Fibroblast of lung (primary cell): ENCODE results near the gene FGF5.

Experiments used
- EZH2 ChIP-seq: IDR thresholded peaks from 2 replicates; pipeline ENCODE4 v1.5.1; 2012; ENCODE audit warnings: low read length, control low read depth, mild to moderate bottlenecking; ENCODE audit errors: missing control alignments
- TF ChIP-seq, protein P1 (sequence below), 2 donors: IDR thresholded peaks in 1 of 2; conservative IDR thresholded peaks in 1 of 2; 1 replicate in 1 of 2; 2 replicates in 1 of 2; pipeline ENCODE4 v1.5.1; 2011 to 2012; ENCODE audit warnings: low read length in 2 of 2, control low read depth in 1 of 2, inconsistent platforms in 1 of 2, low read depth in 1 of 2, mild to moderate bottlenecking in 1 of 2

DNA sequence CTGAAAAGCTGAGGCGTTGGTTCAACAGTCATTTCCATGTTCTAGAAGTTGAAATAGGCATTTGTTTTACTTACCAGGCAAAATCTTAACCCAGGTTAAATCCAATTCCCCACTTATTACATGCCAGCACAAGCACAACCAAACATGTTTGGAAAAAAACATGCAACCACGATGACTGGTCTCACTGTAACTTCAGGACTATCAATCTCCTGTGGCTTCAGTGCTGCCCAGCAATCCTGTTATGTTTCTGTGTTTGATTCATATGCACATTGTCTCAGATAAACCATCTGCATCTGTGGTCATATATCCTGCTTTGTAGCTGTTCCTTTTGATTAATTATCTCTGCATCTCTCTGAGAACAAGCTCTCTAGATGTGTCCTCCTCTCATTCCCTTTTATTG is 40.9 kb upstream of the FGF5 start:
- TF ChIP-seq, protein P1, sequence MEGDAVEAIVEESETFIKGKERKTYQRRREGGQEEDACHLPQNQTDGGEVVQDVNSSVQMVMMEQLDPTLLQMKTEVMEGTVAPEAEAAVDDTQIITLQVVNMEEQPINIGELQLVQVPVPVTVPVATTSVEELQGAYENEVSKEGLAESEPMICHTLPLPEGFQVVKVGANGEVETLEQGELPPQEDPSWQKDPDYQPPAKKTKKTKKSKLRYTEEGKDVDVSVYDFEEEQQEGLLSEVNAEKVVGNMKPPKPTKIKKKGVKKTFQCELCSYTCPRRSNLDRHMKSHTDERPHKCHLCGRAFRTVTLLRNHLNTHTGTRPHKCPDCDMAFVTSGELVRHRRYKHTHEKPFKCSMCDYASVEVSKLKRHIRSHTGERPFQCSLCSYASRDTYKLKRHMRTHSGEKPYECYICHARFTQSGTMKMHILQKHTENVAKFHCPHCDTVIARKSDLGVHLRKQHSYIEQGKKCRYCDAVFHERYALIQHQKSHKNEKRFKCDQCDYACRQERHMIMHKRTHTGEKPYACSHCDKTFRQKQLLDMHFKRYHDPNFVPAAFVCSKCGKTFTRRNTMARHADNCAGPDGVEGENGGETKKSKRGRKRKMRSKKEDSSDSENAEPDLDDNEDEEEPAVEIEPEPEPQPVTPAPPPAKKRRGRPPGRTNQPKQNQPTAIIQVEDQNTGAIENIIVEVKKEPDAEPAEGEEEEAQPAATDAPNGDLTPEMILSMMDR (conservative IDR thresholded peaks at IDR 0.05 in 1 of 2, IDR thresholded peaks at IDR 0.05 in 1 of 2; ENCODE audit: low read depth in 1 of 2, low read length in 2 of 2) = no peak
- no peak for TF ChIP-seq EZH2
